Astrocyte of the cerebellum (primary cell): ENCODE measurements around the gene WNK2.

ENCODE experiments used
- DNase-seq: peaks from one replicate; pipeline ENCODE4 v3.0.0-alpha.2; 2011; ENCODE audit warnings: low read depth
- H3K4me3 ChIP-seq: 2 replicates; pipeline ENCODE4 v1.5.1; 2011; ENCODE audit warnings: mild to moderate bottlenecking, low read depth, low read length, moderate library complexity
- CTCF ChIP-seq: IDR thresholded peaks from 2 replicates; pipeline ENCODE4 v1.5.1; 2012; ENCODE audit warnings: low read length, low read depth, moderate library complexity, mild to moderate bottlenecking; ENCODE audit errors: missing control alignments
- in situ Hi-C: cut with HindIII; loops from 2 replicates; pipeline ENCODE4 v1.10.0; 2017; ENCODE audit warnings: low sequenced_read_pairs

Gene WNK2

DNA sequence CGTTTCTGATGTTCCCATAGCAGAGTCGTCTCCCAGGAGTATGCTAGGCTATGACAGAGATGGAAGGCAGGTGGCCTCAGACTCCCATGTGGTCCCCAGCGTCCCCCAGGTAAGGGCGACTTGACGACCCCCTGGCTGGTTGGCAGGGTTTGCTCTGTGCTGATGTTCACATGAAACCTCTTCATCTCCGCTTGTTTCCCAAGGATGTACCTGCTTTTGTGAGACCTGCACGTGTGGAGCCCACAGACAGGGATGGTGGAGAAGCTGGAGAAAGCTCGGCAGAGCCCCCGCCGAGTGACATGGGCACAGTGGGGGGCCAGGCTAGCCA, 108.3 kb downstream of the WNK2 start:
- in situ Hi-C loops: loop anchor here (5.0 kb wide), 1 partner anchor 135 kb away; no protein-coding TSS in a partner anchor
- no peak for DNase-seq
- TF ChIP-seq CTCF: no peak
- H3K4me3 ChIP-seq: no peak overlapping the region

- no peak overlapping the region for H3K4me3 ChIP-seq
- DNase-seq: no peak
- no peak for TF ChIP-seq CTCF
- in situ Hi-C loops: loop anchor here (5.0 kb wide), 1 partner anchor 135 kb away; no protein-coding TSS in a partner anchor
These were observed 108.9 kb downstream of the WNK2 start for GRCh38 chr9:93292664-93293328.

GRCh38 chr9:93294011-93294410, 110.1 kb downstream of the WNK2 start:
- no peak overlapping the region for H3K4me3 ChIP-seq
- DNase-seq: no peak
- in situ Hi-C loops: loop anchor here (5.0 kb wide), 1 partner anchor 137 kb away; no protein-coding TSS in a partner anchor
- TF ChIP-seq CTCF: no peak

GRCh38 chr9:93295031-93295430, 111.1 kb downstream of the WNK2 start:
- TF ChIP-seq CTCF: no peak
- no peak overlapping the region for H3K4me3 ChIP-seq
- DNase-seq: no peak
- in situ Hi-C loops: no loop called here

DNA sequence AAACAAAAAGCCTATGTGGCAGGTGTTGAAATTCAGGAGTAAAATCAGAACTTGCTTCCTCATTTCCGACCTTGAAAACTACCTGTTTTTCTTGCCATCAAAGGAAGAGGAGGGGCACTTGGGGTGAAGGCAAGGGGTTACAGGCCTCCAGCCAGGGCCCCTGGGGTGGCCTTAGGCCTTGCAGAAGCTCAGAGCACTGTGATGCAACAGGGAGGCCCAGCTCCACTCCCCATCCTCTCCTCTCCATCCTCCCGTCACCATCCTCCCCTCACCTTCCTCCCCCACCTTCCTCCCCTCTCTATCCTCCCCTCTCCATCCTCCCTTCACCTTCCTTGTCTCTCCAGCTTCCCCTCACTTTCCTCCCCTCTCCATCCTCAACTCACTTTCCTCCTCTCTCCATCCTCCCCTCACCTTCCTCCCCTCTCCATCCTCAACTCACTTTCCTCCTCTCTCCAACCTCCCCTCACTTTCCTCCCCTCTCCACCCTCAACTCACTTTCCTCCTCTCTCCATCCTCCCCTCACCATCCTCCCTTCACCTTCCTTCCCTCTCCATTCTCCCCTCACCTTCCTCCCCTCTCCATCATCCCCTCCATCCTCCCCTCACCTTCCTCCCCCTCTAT, 111.6 kb downstream of the WNK2 start:
- in situ Hi-C loops: no loop called here

DNA sequence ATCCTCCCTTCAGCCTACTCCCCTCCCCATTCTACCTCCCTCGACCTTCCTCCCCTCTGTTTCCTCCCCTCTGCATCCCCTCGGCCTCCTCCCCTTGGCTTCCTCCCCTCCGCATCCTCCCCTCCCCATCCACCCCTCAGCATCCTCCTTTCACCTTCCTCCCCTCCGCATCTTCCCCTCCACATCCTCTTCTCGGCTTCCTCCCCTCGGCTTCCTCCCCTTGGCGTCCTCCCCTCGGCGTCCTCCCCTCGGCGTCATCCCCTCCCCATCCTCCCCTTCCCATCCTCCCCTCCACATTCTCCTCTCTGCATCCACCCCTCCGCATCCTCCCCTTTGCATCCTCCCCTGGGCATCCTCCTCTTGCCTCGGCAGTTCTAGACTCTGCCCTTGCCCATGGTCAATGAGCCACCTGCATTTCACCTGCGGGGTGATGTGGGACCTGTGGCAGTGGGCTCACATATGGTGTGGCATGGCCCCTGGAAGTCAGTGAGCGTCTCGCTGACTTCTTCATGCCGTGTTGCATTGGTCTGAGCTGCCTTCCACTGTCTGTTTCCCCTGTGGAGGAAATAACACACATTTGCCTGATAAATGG, 113.0 kb downstream of the WNK2 start:
- in situ Hi-C loops: no loop called here
- no peak for TF ChIP-seq CTCF
- DNase-seq: no peak
- no peak overlapping the region for H3K4me3 ChIP-seq

More for the DNA sequence above, 111.6 kb downstream of the WNK2 start:
- H3K4me3 ChIP-seq: no peak overlapping the region
- TF ChIP-seq CTCF: no peak
- no peak for DNase-seq
